Measurements from ENCODE around the gene CAMTA1. TPM values are rescaled to one million over a fixed set of nuclear protein-coding genes. Genes with fewer than 3 reads are reported as not detected.

The CAMTA1 gene
- total RNA-seq, 1 donor from 2014 or later: 63.8 TPM

GRCh38 chr1:7351649-7352048, 566.4 kb downstream of the CAMTA1 start:
- Mint-ChIP-seq H3K4me3 (ENCODE audit: unreplicated experiment) (no peak overlapping the region), H3K27me3 (ENCODE audit: low read depth) (no peaks in the 10 kb centered on the region), H3K27ac (ENCODE audit: unreplicated experiment) (no peak overlapping the region), H3K4me1 (ENCODE audit: low read depth) (no peaks in the 10 kb centered on the region), H3K36me3 (ENCODE audit: low read depth) (peaks cover 2% of the 10 kb centered on the region), H3K9me3 (ENCODE audit: low read depth) (peaks cover 2% of the 10 kb centered on the region)
- no peak for DNase-seq (ENCODE audit: low spot score)
- TF ChIP-seq CTCF (IDR thresholded peaks at IDR 0.05): no peak

- Mint-ChIP-seq H3K9me3 (ENCODE audit: low read depth) (peaks cover 2% of the 10 kb centered on the region), H3K4me1 (ENCODE audit: low read depth) (no peaks in the 10 kb centered on the region), H3K27ac (ENCODE audit: unreplicated experiment) (no peak overlapping the region), H3K36me3 (ENCODE audit: low read depth) (peaks cover 2% of the 10 kb centered on the region), H3K27me3 (ENCODE audit: low read depth) (no peaks in the 10 kb centered on the region), H3K4me3 (ENCODE audit: unreplicated experiment) (no peak overlapping the region)
- TF ChIP-seq CTCF (IDR thresholded peaks at IDR 0.05): no peak
- DNase-seq (ENCODE audit: low spot score): no peak
Observed at GRCh38 chr1:7352364-7352763, 567.1 kb downstream of the CAMTA1 start.

- Mint-ChIP-seq H3K4me3 (ENCODE audit: unreplicated experiment) (no peak overlapping the region), H3K36me3 (ENCODE audit: low read depth) (peaks cover 2% of the 10 kb centered on the region), H3K4me1 (ENCODE audit: low read depth) (no peaks in the 10 kb centered on the region), H3K27ac (ENCODE audit: unreplicated experiment) (no peak overlapping the region), H3K27me3 (ENCODE audit: low read depth) (no peaks in the 10 kb centered on the region), H3K9me3 (ENCODE audit: low read depth) (peaks cover 2% of the 10 kb centered on the region)
- TF ChIP-seq CTCF (IDR thresholded peaks at IDR 0.05): no peak
- DNase-seq (ENCODE audit: low spot score): no peak
Observed at GRCh38 chr1:7352974-7353373, 567.7 kb downstream of the CAMTA1 start.

- no peak for TF ChIP-seq CTCF (IDR thresholded peaks at IDR 0.05)
- no peak overlapping the region for H3K4me3 Mint-ChIP-seq (ENCODE audit: unreplicated experiment)
- H3K27ac Mint-ChIP-seq (ENCODE audit: unreplicated experiment): no peak overlapping the region
- peaks cover 2% of the 10 kb centered on the region for H3K36me3 Mint-ChIP-seq (ENCODE audit: low read depth)
- H3K4me1 Mint-ChIP-seq (ENCODE audit: low read depth): no peaks in the 10 kb centered on the region
- no peaks in the 10 kb centered on the region for H3K27me3 Mint-ChIP-seq (ENCODE audit: low read depth)
- H3K9me3 Mint-ChIP-seq (ENCODE audit: low read depth): peaks cover 2% of the 10 kb centered on the region
- DNase-seq (ENCODE audit: low spot score): no peak
Observed at GRCh38 chr1:7355646-7356045, 570.4 kb downstream of the CAMTA1 start.

- H3K4me3 Mint-ChIP-seq (ENCODE audit: unreplicated experiment): no peak overlapping the region
- H3K36me3 Mint-ChIP-seq (ENCODE audit: low read depth): peaks cover 2% of the 10 kb centered on the region
- H3K27me3 Mint-ChIP-seq (ENCODE audit: low read depth): no peaks in the 10 kb centered on the region
- no peak for DNase-seq (ENCODE audit: low spot score)
- no peak overlapping the region for H3K27ac Mint-ChIP-seq (ENCODE audit: unreplicated experiment)
- no peak for TF ChIP-seq CTCF (IDR thresholded peaks at IDR 0.05)
- no peaks in the 10 kb centered on the region for H3K4me1 Mint-ChIP-seq (ENCODE audit: low read depth)
- peaks cover 2% of the 10 kb centered on the region for H3K9me3 Mint-ChIP-seq (ENCODE audit: low read depth)
Observed at GRCh38 chr1:7356079-7356478, 570.8 kb downstream of the CAMTA1 start.
